ENCODE results near the gene FGD2. TPM values are rescaled to one million over a fixed set of nuclear protein-coding genes. Genes with fewer than 3 reads are reported as not detected.

FGD2 gene
- polyA plus RNA-seq, 1 donor from 2014 or later, result not detected

GRCh38 chr6:36964349-36964748 lies 41.1 kb upstream of the FGD2 start:
- TF ChIP-seq CTCF (IDR thresholded peaks at IDR 0.05; ENCODE audit: poor library complexity, severe bottlenecking) (no peak), SMC3 (conservative IDR thresholded peaks at IDR 0.05; ENCODE audit: poor library complexity) (no peak), POLR2AphosphoS5 (IDR thresholded peaks at IDR 0.05) (no peak), EP300 (conservative IDR thresholded peaks at IDR 0.05; ENCODE audit: poor library complexity, severe bottlenecking) (no peak), MXI1 (conservative IDR thresholded peaks at IDR 0.05; ENCODE audit: poor library complexity, severe bottlenecking) (no peak), EZH2 (IDR thresholded peaks at IDR 0.05; ENCODE audit: borderline replicate concordance, insufficient read depth, low read length, poor library complexity, severe bottlenecking) (no peak), RAD21 (conservative IDR thresholded peaks at IDR 0.05) (no peak), TAF1 (IDR thresholded peaks at IDR 0.05; ENCODE audit: low read depth) (no peak)
- TF ChIP-seq, protein P1, sequence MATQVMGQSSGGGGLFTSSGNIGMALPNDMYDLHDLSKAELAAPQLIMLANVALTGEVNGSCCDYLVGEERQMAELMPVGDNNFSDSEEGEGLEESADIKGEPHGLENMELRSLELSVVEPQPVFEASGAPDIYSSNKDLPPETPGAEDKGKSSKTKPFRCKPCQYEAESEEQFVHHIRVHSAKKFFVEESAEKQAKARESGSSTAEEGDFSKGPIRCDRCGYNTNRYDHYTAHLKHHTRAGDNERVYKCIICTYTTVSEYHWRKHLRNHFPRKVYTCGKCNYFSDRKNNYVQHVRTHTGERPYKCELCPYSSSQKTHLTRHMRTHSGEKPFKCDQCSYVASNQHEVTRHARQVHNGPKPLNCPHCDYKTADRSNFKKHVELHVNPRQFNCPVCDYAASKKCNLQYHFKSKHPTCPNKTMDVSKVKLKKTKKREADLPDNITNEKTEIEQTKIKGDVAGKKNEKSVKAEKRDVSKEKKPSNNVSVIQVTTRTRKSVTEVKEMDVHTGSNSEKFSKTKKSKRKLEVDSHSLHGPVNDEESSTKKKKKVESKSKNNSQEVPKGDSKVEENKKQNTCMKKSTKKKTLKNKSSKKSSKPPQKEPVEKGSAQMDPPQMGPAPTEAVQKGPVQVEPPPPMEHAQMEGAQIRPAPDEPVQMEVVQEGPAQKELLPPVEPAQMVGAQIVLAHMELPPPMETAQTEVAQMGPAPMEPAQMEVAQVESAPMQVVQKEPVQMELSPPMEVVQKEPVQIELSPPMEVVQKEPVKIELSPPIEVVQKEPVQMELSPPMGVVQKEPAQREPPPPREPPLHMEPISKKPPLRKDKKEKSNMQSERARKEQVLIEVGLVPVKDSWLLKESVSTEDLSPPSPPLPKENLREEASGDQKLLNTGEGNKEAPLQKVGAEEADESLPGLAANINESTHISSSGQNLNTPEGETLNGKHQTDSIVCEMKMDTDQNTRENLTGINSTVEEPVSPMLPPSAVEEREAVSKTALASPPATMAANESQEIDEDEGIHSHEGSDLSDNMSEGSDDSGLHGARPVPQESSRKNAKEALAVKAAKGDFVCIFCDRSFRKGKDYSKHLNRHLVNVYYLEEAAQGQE (IDR thresholded peaks at IDR 0.05; ENCODE audit: borderline replicate concordance), result no peak
- H3K27me3 ChIP-seq (ENCODE audit: insufficient read depth, low read depth, low read length), result no peaks in the 10 kb centered on the region
- H4K20me1 ChIP-seq (ENCODE audit: insufficient read depth), result no peaks in the 10 kb centered on the region
- H3K79me2 ChIP-seq (replicated peaks; ENCODE audit: insufficient read depth, low read length), result no peaks in the 10 kb centered on the region
- H3K9me2 ChIP-seq (ENCODE audit: insufficient read depth, low read length), result no peaks in the 10 kb centered on the region
- no peaks in the 10 kb centered on the region for H3K9me3 ChIP-seq (ENCODE audit: low read length)
- H3K9ac ChIP-seq (ENCODE audit: low read length), result no peak overlapping the region
- H3K4me3 ChIP-seq (ENCODE audit: low read length), result no peak overlapping the region
- no peak overlapping the region for H3K4me2 ChIP-seq (ENCODE audit: low read length)
- H2AFZ ChIP-seq (ENCODE audit: low read depth, low read length), result no peak overlapping the region
- no peaks in the 10 kb centered on the region for H3K36me3 ChIP-seq (ENCODE audit: insufficient read depth, low read length)
- no peak overlapping the region for H3K27ac ChIP-seq (ENCODE audit: low read length)
- H3F3A ChIP-seq (ENCODE audit: insufficient read depth, low read length, poor library complexity, severe bottlenecking), result no peaks in the 10 kb centered on the region

DNA sequence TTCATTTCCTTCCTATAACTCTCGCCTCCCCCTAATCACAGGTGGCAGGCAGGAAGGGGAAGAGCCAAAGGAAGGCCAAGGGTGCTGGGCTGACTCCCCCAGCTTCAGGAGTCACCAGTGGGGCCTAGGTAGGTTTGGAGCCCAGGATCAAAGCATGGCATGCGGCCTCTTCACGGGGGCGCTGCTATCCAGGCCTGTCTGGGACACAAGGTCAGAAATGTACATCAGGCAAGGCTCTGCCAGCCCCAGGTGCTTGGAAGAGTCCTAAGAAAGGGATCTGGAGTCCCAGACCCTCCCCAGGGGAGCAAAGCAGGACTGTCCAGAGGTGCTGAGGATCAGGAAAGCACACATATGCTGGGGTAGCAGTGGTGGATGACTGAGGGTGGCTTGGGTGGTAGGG lies 40.5 kb upstream of the FGD2 start:
- H3K27ac ChIP-seq (ENCODE audit: low read length), result no peak overlapping the region
- no peaks in the 10 kb centered on the region for H3K9me3 ChIP-seq (ENCODE audit: low read length)
- H2AFZ ChIP-seq (ENCODE audit: low read depth, low read length), result no peak overlapping the region
- H4K20me1 ChIP-seq (ENCODE audit: insufficient read depth), result no peaks in the 10 kb centered on the region
- H3K27me3 ChIP-seq (ENCODE audit: insufficient read depth, low read depth, low read length), result no peaks in the 10 kb centered on the region
- no peaks in the 10 kb centered on the region for H3F3A ChIP-seq (ENCODE audit: insufficient read depth, low read length, poor library complexity, severe bottlenecking)
- TF ChIP-seq, protein P1 (IDR thresholded peaks at IDR 0.05; ENCODE audit: borderline replicate concordance), result no peak
- TF ChIP-seq POLR2AphosphoS5 (IDR thresholded peaks at IDR 0.05), result no peak
- no peak overlapping the region for H3K4me3 ChIP-seq (ENCODE audit: low read length)
- no peaks in the 10 kb centered on the region for H3K79me2 ChIP-seq (replicated peaks; ENCODE audit: insufficient read depth, low read length)
- no peak overlapping the region for H3K9ac ChIP-seq (ENCODE audit: low read length)
- H3K36me3 ChIP-seq (ENCODE audit: insufficient read depth, low read length), result no peaks in the 10 kb centered on the region
- no peak overlapping the region for H3K4me2 ChIP-seq (ENCODE audit: low read length)
- no peaks in the 10 kb centered on the region for H3K9me2 ChIP-seq (ENCODE audit: insufficient read depth, low read length)

Data from neural cell (in vitro differentiated cells).